ENCODE data around the gene CSTPP1.
"Not testable (repeated sequence)": the region's sequence is repeated elsewhere in the genome, so short reads cannot be mapped to it uniquely, and the experiment has no call there.

CSTPP1 gene

DNA sequence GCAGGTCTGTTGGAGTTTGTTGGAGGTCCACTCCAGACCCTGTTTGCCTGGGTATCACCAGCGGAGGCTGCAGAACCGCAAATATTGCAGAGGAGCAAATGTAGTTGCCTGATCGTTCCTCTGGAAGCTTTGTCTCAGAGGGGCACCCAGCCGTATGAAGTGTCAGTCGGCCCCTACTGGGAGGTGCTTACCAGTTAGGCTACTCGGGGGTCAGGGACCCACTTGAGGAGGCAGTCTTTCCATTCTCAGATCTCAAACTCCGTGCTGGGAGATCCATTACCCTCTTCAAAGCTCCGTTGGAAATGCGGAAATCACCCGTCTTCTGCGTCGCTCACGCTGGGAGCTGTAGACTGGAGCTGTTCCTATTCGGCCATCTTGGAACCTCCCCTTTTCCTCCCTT is 61.2 kb downstream of the CSTPP1 start:
- H3K9me3 ChIP-seq; H3K4me3 ChIP-seq; DNase-seq (ENCODE audit: low spot score in 2 of 2); in situ Hi-C loops (cut with MboI; ENCODE audit: low sequenced_read_pairs); H3K36me3 ChIP-seq (replicated peaks); H3K4me1 ChIP-seq; H3K27me3 ChIP-seq (ENCODE audit: low read depth): not testable (repeated sequence)

DNA sequence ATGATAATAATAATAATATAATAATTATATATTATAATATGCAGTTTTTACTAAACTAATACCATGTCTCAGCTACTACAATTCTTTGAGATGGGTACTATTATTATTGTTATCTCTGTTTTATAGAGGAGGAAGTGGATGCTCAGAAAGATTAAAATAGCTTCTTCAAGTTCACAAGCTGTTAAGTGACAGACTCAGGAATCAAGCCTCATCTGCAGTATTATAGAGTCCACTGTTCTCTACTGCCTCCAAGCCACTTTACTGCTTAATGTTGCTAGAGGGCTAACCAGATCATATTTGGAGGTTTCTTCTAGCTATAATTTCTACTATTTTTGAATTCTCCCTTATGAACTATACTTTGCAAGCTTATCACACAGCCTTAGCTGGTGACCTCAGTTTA is 62.7 kb downstream of the CSTPP1 start:
- DNase-seq (ENCODE audit: low spot score in 2 of 2) = no peak
- H3K4me1 ChIP-seq = no peaks in the 10 kb centered on the region
- no peaks in the 10 kb centered on the region for H3K36me3 ChIP-seq (replicated peaks)
- in situ Hi-C loops (cut with MboI; ENCODE audit: low sequenced_read_pairs) = no loop called here
- no peaks in the 10 kb centered on the region for H3K27me3 ChIP-seq (ENCODE audit: low read depth)
- H3K4me3 ChIP-seq = no peak overlapping the region
- H3K9me3 ChIP-seq = no peaks in the 10 kb centered on the region

DNA sequence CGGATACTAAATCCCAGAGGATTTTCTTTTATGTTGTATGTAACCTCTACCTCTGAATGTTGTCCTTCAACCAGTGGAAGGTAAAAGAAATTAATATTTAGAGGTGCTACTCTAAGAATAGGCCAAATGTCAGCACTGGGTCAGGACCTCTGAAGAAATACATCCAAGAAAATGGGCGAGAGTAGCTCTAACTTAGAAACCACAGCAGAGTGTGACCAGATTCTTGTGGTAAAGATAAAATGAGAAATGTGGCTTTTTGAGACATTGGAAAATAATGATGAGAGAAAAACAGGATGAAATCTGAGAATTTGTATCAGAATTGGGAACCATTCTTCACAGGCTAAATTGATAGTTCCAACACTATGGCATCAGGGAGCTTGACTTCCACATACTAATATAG is 63.5 kb downstream of the CSTPP1 start:
- no peaks in the 10 kb centered on the region for H3K4me1 ChIP-seq
- H3K4me3 ChIP-seq = no peak overlapping the region
- no peaks in the 10 kb centered on the region for H3K36me3 ChIP-seq (replicated peaks)
- no peaks in the 10 kb centered on the region for H3K27me3 ChIP-seq (ENCODE audit: low read depth)
- no peak for DNase-seq (ENCODE audit: low spot score in 2 of 2)
- in situ Hi-C loops (cut with MboI; ENCODE audit: low sequenced_read_pairs) = no loop called here
- H3K9me3 ChIP-seq = no peaks in the 10 kb centered on the region

DNA sequence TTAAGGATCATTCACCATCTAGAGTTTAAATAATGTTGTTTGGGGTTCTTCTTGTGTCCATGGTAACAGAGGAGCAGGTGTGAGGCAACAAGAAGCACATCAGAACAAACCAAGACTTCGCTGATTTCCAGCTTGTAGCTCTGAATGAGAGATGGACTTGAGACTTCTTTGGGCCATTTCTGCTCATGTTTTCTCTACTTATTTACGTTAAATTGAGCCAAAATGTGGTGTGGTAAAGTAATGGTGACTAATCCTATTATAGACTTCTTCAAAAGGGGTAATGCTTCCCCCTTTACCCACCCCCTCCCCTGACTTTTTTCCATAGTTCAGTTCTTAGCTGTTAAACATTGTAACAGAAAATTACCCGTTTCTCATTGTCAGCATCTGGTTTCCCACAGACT is 65.2 kb downstream of the CSTPP1 start:
- Histone ChIP-seq H3K9me3 (no peaks in the 10 kb centered on the region), H3K4me3 (no peak overlapping the region), H3K27me3 (ENCODE audit: low read depth) (no peaks in the 10 kb centered on the region), H3K4me1 (no peaks in the 10 kb centered on the region), H3K36me3 (replicated peaks) (no peaks in the 10 kb centered on the region)
- no peak for DNase-seq (ENCODE audit: low spot score in 2 of 2)
- in situ Hi-C loops (cut with MboI; ENCODE audit: low sequenced_read_pairs) = no loop called here

DNA sequence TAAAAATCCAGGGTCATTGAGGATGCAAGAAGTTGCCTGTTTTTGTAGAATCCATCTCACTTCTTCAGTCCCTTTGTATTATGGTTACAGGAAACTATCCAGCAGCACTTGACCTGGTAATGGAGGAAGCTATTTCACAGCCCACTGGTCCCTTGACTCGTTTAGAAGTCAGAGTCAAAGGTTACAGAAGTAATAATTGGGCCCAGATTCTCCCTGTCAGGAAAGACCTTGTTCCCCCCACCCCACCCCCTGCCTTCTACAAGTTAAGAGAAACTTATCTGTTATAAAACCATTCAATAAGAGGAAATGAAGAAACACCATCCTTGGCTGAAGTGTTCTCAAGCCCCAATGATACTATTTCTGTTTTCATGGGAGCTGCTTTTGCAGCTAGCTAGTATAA is 65.8 kb downstream of the CSTPP1 start:
- Histone ChIP-seq H3K9me3 (no peaks in the 10 kb centered on the region), H3K4me3 (no peak overlapping the region), H3K36me3 (replicated peaks) (no peaks in the 10 kb centered on the region), H3K4me1 (no peaks in the 10 kb centered on the region), H3K27me3 (ENCODE audit: low read depth) (no peaks in the 10 kb centered on the region)
- in situ Hi-C loops (cut with MboI; ENCODE audit: low sequenced_read_pairs) = no loop called here
- no peak for DNase-seq (ENCODE audit: low spot score in 2 of 2)

DNA sequence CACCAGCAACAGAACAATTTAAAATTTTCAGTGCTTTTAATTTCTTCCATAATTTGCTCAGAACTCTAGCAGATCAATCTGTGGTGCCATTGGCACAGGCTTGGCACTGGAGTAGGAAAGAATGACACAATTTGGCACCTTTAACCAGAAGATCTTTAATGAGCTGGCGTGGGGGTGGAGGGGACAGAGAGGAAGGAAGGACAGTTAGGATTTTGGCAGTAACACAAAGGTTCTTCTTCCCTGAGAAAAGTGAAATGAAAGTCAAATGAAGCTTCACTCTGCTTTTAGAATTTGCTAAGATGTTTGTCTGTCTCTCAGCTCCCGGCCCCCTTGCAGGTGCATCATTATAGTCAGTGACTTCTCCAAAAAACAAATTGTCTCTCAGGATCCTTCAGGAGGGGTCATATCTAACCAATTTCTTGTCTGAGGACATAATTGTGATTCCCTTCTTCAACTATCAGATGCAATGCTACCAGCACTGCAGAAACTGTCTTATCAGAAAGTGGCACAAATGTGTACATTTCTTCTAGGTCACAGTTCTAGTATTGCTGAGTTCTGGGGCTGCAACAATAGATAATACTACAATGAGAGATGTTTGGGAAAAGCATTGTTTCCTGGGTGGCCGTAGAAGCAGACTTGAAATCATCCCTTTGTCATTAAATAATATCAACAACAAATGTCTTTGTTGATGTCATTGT is 66.8 kb downstream of the CSTPP1 start:
- no peaks in the 10 kb centered on the region for H3K27me3 ChIP-seq (ENCODE audit: low read depth)
- no peaks in the 10 kb centered on the region for H3K4me1 ChIP-seq
- no peak for DNase-seq (ENCODE audit: low spot score in 2 of 2)
- in situ Hi-C loops (cut with MboI; ENCODE audit: low sequenced_read_pairs) = no loop called here
- H3K36me3 ChIP-seq (replicated peaks) = no peaks in the 10 kb centered on the region
- no peak overlapping the region for H3K4me3 ChIP-seq
- H3K9me3 ChIP-seq = no peaks in the 10 kb centered on the region

DNA sequence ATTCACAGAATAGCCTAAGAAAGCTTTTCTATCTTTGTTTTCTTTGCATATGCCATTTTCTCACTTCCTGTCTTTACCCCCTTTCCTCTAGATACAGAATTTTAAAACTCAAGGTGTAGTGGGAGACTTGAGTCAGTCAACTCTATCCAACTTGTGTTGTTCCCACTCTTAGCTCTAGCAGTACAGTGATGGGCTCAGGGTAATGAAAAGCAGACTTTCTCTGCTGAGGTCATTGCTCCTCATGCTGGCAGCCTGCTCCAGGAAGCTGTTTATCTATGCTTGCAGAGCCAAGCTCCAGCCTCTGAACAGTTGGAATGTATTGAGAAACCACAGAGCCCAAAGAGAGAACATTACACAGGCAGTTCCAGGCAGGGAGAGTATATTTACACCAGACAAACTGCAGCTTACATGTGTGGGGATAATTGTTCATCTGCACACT is 68.1 kb downstream of the CSTPP1 start:
- DNase-seq (ENCODE audit: low spot score in 2 of 2) = no peak
- H3K36me3 ChIP-seq (replicated peaks) = no peaks in the 10 kb centered on the region
- no peaks in the 10 kb centered on the region for H3K27me3 ChIP-seq (ENCODE audit: low read depth)
- in situ Hi-C loops (cut with MboI; ENCODE audit: low sequenced_read_pairs) = no loop called here
- no peak overlapping the region for H3K4me3 ChIP-seq
- no peaks in the 10 kb centered on the region for H3K9me3 ChIP-seq
- no peaks in the 10 kb centered on the region for H3K4me1 ChIP-seq

DNA sequence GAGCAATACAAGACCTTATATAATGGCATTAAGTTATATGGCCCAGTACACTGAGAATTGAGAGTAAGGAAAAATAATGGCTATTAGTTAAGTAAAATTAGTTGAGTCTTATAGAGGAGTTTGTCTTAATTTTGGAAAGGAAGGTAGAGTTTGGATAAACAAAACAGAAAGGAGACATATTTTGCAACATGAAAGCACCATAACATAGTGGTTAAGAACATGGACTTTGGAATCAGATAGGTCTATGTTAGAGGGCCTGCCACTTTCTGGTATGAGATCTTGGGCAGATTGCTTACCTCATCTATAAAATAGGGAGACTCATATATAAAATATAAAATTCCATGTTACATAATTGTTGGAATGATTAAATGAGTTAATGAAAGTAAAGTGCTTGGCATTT is 68.9 kb downstream of the CSTPP1 start:
- in situ Hi-C loops (cut with MboI; ENCODE audit: low sequenced_read_pairs) = no loop called here
- no peaks in the 10 kb centered on the region for H3K27me3 ChIP-seq (ENCODE audit: low read depth)
- no peak overlapping the region for H3K4me3 ChIP-seq

DNA sequence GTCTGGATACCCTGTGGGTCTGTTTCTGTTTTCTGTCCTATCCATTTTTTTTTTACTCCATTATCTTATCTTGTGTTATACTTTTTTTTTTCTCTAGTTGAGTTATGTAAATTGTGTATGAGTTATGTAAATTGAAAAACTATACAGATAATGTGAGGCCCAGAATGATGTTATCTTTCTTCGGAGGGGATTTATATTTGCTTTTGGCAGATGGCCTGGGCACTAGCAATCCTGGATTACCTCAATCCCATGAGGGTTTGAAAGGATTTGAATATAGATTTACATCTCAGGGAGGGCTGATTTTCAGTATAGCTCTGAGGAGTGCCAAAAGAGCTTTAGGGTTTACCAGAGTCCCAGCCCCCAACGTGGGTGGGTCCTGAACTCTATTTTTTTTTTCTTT is 71.0 kb downstream of the CSTPP1 start:
- in situ Hi-C loops (cut with MboI; ENCODE audit: low sequenced_read_pairs) = no loop called here
- no peaks in the 10 kb centered on the region for H3K9me3 ChIP-seq
- DNase-seq (ENCODE audit: low spot score in 2 of 2) = no peak
- no peak overlapping the region for H3K4me3 ChIP-seq
- no peaks in the 10 kb centered on the region for H3K27me3 ChIP-seq (ENCODE audit: low read depth)
- no peaks in the 10 kb centered on the region for H3K36me3 ChIP-seq (replicated peaks)
- H3K4me1 ChIP-seq = no peaks in the 10 kb centered on the region

More for the DNA sequence above, 68.9 kb downstream of the CSTPP1 start:
- no peak for DNase-seq (ENCODE audit: low spot score in 2 of 2)
- Histone ChIP-seq H3K4me1 (no peaks in the 10 kb centered on the region), H3K9me3 (no peaks in the 10 kb centered on the region), H3K36me3 (replicated peaks) (no peaks in the 10 kb centered on the region)

DNA sequence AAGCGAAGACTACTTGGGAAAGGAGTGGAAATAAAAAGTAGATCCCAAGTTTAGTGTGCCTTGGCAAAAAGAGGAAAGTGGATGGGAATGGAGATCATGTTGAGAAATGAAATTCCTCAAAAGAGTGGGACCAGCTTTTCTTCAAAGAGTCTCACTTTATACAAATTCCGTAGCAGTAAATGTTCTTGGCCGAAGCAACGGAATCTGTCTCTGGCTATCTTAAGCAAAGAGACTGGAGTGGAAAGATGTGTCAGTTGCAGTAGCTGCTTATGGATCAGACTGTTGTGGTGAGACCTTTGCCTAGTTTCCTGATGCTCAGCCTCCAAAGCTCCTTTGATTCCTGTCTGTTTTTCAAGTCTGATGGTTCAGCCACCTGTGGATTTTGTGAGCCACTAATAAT is 73.6 kb downstream of the CSTPP1 start:
- Histone ChIP-seq H3K9me3 (no peaks in the 10 kb centered on the region), H3K4me1 (no peaks in the 10 kb centered on the region), H3K36me3 (replicated peaks) (no peaks in the 10 kb centered on the region), H3K27me3 (ENCODE audit: low read depth) (no peaks in the 10 kb centered on the region), H3K4me3 (no peak overlapping the region)
- in situ Hi-C loops (cut with MboI; ENCODE audit: low sequenced_read_pairs) = no loop called here
- DNase-seq (ENCODE audit: low spot score in 2 of 2) = no peak

DNA sequence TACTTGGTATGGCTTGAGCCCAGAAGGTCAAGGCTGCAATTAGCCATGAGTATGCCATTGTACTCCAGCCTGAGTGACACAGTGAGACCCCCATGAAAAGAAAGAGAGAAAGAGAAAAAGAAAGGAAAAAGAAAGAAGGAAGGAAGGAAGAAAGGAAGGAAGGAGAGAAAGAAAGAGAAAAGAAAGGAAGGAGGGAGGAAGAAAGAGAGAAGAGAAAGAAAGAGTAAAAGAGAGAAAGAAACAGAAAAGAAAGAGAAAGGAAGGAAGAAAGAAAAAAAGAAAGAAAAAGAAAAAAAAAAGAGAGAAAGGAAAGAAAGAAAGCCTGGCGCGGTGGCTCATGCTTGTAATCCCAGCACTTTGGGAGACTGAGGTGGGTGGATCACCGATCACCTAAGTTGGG is 77.5 kb downstream of the CSTPP1 start:
- H3K4me3 ChIP-seq = no peak overlapping the region
- H3K4me1 ChIP-seq = no peaks in the 10 kb centered on the region
- H3K36me3 ChIP-seq (replicated peaks) = no peaks in the 10 kb centered on the region
- H3K27me3 ChIP-seq (ENCODE audit: low read depth) = no peaks in the 10 kb centered on the region
- in situ Hi-C loops (cut with MboI; ENCODE audit: low sequenced_read_pairs) = no loop called here
- H3K9me3 ChIP-seq = no peaks in the 10 kb centered on the region
- DNase-seq (ENCODE audit: low spot score in 2 of 2) = no peak

DNA sequence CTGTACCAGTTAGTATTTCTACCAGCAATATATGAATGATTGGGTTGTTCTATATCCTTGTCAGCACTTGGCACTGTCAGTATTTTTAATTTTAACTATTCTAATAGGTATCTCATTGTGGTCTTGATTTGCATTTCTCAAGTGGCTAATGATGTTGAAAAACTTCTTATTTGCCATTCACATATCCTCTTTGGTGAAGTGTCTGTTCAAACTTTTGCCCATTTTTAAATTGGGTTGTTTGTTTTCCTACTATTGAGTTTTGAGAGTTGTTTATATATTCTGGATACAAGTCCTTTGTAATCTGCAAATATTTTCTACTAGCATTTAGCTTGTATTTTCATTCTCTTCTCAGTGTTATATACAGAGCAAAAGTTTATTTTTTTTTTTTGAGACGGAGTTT is 82.1 kb downstream of the CSTPP1 start:
- Histone ChIP-seq H3K4me3 (no peak overlapping the region), H3K27me3 (ENCODE audit: low read depth) (no peaks in the 10 kb centered on the region), H3K9me3 (no peaks in the 10 kb centered on the region), H3K36me3 (replicated peaks) (no peaks in the 10 kb centered on the region), H3K4me1 (0 out of 2 replicates have a peak, but pooled peaks cover 6% of the 10 kb centered on the region)
- in situ Hi-C loops (cut with MboI; ENCODE audit: low sequenced_read_pairs) = no loop called here
- DNase-seq (ENCODE audit: low spot score in 2 of 2) = no peak

DNA sequence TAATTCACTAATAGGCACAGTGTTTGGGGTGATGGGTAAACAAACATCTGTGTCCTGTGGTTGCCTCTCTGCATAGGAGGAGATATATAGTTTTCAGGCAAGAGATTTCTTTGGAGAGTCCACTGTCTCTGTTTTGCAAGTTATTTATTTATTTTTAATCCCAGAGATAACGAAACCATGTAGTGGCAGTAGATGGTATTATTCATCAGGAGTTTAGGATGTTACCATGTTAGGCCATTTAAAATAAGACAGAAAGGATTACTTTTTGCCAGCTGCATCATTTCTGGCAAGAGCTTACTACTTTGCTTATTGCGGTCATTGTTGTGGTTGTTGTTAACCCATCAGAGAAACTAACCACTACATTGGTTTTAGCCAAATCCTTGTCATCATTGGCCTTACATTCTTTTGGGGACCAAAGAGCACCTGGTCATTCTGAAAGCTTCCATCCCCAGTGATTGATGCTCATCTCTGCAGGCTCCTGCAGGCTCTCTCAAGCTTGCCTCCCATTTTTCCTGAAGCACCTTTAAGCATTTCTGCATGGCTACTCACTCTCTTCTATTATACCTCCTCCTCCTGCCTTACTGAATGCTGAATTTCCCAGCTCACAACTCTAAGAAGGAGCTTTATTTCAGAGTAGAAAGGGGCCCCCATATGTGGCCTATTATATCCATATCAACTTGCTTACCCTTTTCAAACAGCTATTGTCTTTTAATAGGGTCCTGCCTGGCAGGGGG is 84.4 kb downstream of the CSTPP1 start:
- Histone ChIP-seq H3K36me3 (replicated peaks) (no peaks in the 10 kb centered on the region), H3K27me3 (ENCODE audit: low read depth) (no peaks in the 10 kb centered on the region), H3K9me3 (no peaks in the 10 kb centered on the region), H3K4me3 (no peak overlapping the region), H3K4me1 (0 out of 2 replicates have a peak, but pooled peaks cover 6% of the 10 kb centered on the region)
- in situ Hi-C loops (cut with MboI; ENCODE audit: low sequenced_read_pairs) = no loop called here
- no peak for DNase-seq (ENCODE audit: low spot score in 2 of 2)

DNA sequence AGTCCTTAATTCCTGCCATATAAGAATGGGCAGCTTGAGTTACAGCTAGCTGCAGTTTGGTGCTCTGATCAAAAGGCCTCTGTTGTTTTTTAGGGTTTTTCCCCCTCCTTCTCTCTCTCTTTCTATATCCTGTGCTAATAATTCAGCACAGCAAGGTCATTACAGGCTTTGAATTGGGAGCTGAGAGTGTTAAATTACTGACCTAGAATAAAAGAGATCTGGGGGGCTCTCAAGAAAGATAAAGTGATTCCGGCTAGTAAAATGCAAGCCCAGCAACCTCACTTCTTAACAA is 84.9 kb downstream of the CSTPP1 start:
- in situ Hi-C loops (cut with MboI; ENCODE audit: low sequenced_read_pairs) = no loop called here
- Histone ChIP-seq H3K9me3 (no peaks in the 10 kb centered on the region), H3K27me3 (ENCODE audit: low read depth) (no peaks in the 10 kb centered on the region), H3K4me3 (no peak overlapping the region), H3K36me3 (replicated peaks) (no peaks in the 10 kb centered on the region), H3K4me1 (0 out of 2 replicates have a peak, but pooled peaks cover 6% of the 10 kb centered on the region)
- DNase-seq (ENCODE audit: low spot score in 2 of 2) = no peak

Measured in HAP-1 (cell line).